GM10847 (cell line): Measurements from ENCODE around the gene LRRFIP1.

Experiments used
- POLR2A ChIP-seq: IDR thresholded peaks from 2 replicates; pipeline ENCODE4 v1.6.1; 2011; ENCODE audit not compliant: insufficient read length; ENCODE audit errors: extremely low read depth

Gene LRRFIP1

GRCh38 chr2:237708065-237708398, 80.6 kb downstream of the LRRFIP1 start:
- no peak for TF ChIP-seq POLR2A

DNA sequence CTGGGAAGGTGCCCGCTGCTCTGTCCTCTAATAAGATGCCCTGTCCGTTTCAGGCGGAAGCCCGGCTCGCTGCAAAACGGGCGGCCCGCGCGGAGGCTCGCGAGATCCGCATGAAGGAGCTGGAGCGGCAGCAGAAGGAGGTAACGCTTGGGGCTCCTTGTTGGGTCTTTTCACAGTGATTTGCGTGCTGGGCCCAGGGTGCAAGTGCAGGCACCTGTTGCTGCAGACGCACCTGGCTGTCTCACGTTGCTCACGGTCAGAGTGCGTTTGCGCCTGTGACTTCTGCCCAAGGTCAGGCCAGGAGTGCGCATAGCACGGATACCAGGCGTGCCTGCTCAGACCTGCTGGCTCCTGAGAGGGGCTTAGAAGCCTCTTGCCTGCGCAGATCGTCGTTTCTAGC, 81.1 kb downstream of the LRRFIP1 start:
- TF ChIP-seq POLR2A, result no peak

DNA sequence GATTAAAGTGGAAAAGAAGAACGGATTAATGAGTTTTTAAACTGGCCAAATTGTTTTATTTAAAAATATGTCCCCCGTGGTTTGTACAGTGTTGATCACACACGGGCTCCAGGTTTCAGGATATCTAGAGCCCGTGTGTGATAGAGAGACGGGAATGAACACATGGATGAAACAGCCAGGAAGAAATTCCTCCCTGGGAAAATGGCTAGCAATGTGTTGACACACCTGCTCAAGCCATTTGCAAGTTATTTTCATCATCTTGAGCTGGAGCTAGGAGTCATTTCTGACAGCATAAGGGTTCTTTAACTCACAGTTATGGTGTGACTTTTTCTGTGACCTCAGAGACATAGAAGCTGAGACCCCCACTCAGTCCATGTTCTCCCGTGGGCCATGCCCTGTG, 81.6 kb downstream of the LRRFIP1 start:
- no peak for TF ChIP-seq POLR2A

DNA sequence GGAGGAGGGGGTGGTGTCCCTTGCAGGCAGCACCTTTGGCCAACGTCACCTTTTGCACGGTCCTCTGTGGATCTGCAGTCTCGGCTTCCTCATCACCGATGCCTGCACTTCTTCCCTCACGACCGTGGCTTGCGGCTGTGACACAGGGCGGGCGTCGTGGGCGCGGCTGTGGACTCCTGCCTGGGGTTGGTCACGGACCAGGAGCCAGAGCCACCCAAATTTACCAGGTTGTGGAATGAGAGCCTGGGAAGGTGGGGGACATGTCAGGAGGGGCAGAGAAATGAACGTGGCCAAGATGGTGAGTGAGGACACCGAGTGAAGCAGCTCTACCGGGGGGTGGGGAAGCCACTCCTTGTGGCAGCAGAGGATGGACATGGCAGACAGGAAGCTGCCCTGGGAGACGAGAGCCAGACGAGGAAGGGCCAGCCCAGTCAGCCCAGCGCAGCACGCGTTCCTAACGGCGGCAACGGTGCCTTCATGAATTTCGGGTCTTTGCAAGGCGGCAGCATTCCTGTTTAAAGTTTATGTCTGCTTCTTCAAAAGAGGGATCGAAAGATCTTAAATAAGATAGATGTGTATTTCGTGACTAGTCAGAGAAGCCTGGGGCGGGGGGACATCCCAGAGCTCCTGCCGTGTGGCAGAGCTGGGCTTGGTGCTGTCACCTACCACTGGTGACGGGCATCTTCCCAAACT, 84.2 kb downstream of the LRRFIP1 start:
- TF ChIP-seq POLR2A, result no peak

- no peak for TF ChIP-seq POLR2A
Observed at GRCh38 chr2:237712477-237713377, 85.3 kb downstream of the LRRFIP1 start.

DNA sequence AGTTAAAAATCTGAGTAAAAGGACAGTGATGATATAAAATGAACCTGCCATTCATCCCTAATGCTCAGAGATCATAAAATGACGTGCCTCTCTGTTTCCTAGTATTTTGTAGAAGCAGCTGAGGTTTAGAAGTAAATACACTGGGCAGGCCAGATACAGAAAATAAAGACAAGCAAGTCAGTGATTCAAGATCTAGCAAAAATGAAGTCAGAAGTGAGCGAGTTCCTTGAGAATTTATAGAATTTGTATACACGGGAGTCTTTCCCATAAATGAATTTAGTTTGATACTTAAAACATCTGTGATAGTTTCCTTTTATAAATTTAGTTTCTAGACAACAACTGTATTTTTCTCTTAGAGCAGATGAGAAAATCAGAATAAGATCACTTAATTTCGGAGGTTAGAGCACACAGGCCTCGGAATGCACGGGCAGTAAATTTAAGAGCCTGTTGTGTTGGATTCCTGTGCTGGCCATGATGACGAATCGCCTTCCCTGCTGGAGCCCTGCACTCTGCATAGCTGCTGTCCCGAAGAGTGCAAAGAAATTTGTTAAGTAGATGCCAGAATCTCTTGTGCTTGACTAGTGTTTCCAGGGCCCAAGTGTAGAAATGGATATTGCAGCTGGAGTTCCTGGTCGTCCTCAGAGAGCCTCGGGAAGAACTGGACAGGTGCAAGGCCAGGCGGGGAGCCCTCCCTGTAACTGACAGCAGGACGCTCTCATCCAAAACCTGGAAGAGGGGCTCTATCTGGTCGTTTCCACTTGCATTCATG, 87.5 kb downstream of the LRRFIP1 start:
- TF ChIP-seq POLR2A, result no peak

DNA sequence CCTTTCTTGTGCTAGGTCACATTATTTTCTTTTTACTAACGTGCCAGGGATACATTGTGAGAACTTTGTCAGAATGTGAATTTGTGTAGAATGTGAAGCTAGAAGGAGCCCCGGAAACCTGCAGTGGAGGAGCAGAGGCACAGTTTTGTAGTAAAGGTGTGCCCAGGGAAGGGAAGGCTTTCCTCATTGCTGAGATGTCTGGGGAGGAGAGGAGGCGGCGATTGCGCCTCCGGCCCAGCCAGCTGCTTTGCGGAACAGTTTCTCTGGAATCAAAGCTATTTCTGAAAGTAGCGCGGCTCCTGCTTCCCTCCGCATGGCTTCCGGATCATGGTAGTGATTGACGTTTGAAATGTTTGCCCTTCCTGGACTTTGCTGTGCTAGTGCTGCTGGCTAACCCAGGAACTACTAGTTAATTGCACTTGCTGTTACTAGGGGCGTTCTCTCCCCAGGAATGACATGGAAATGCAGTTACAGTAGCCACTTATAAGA, 88.1 kb downstream of the LRRFIP1 start:
- TF ChIP-seq POLR2A, result no peak

- no peak for TF ChIP-seq POLR2A
Observed at GRCh38 chr2:237716011-237716410, 88.6 kb downstream of the LRRFIP1 start.

DNA sequence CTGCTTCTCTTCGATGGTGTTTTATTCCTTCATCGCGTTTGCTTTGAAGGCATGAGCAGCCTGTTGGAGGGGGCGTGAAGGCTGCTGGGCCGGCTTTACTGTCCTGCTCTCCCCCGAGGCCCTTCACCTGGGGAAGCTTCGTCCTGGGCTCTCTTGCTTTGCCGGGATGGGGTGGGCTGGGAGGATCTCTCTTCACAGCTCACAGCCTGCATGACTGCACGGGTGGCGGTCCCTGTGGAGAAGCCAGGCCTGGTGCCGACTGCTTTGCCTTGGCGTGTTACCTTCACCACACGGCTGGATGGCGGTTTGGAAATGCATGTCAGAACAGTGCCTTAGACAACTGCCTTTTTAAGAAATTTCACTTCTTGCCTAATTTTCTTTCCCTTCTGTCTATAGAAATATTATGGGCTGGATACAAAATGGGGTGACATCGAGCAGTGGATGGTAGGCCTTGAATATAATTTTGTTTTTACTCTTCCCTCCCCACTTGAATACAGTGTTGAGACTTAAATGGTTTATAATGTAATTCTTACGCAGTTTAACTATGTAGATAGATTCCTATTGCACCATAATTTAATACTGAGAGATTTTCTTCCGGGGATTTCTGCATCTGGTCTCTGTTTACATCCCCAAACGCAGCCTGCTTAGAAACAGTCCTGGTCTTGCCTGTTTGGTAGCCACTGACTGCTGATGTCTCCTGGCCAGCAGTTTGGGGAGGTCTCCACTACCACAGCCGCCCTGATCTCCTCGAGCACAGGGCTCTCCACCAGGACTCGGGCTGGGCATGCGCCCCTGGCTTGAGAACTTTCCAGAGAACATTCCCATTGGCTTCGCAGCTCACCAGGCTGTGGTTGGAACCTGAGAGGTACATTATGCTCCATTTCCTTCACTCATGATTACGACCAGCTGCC, 90.2 kb downstream of the LRRFIP1 start:
- no peak for TF ChIP-seq POLR2A

DNA sequence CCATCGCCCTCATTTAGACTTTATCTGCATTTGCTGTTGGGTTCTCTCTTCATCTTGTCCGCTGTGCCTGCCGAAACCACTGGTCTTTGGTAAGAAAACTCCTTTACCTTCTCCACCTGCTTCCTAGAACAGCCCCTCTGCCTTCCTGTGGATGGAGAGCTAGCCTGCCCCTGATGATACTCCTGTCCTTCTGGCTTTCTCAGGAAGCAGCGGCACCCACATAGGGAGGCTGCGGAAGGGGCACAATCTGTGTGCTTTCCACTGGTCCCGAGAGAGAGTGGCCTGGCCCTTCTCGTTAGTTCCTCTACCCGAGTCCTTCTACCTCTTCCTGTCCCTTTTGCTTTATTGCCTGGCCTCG, 90.9 kb downstream of the LRRFIP1 start:
- no peak for TF ChIP-seq POLR2A

DNA sequence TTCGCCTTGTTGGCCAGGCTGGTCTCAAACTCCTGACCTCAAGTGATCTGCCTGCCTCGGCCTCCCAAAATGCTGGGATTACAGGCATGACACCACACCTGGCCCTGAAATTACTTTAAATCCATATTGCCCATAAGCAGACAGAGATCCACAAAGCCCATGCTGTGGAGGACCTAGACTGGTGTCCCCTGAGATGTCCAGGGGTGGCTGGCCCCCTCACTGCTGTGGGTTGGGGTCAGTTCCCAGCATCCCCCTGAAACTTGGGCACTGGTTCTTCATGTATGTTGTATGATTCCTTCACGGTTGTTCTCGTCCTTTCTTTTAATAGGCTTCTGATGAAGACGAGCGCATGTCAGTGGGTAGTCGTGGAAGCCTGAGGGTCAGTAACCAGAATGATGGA, 93.1 kb downstream of the LRRFIP1 start:
- TF ChIP-seq POLR2A, result no peak

DNA sequence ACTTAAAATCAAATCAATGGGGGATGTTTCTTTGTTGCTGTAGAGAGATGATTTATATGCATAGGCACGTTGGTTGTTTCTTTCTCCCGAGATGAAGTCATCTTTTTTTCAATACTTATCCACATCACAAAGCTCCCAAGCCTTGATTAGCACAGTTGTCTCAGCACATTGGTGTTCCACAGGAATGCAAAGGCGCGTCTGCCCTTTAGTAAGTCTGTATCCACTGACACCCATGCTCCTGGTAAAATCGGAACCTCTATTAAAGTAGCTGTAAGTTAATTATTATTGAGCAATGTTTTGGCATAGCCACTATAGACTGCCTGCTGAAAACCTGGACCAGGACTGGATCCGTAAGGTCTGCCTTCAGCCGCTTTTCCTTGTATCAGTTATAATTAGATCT, 93.6 kb downstream of the LRRFIP1 start:
- TF ChIP-seq POLR2A, result no peak

GRCh38 chr2:237721458-237721857, 94.1 kb downstream of the LRRFIP1 start:
- no peak for TF ChIP-seq POLR2A

GRCh38 chr2:237722616-237723015, 95.2 kb downstream of the LRRFIP1 start:
- no peak for TF ChIP-seq POLR2A

GRCh38 chr2:237723023-237723422, 95.6 kb downstream of the LRRFIP1 start:
- no peak for TF ChIP-seq POLR2A
